Spleen (tissue), 7 donors: ENCODE data around the gene AZU1.

Experiments used
- CTCF ChIP-seq, 11 experiments: fragments of 200-600 bp in 7 of 11; fragments of 450-650 bp in 4 of 11; sonication (generic) in 4 of 11; IDR thresholded peaks in 8 of 11; conservative IDR thresholded peaks in 3 of 11; 1 replicate in 7 of 11; 2 replicates in 4 of 11; pipeline versions ENCODE4 v1.4.0 to v1.8.0; 2016 to 2021; ENCODE audit warnings: antibody characterized with exemption in 11 of 11, inconsistent platforms in 4 of 11, mild to moderate bottlenecking in 1 of 11
- POLR2AphosphoS5 ChIP-seq, 3 donors: sonication (generic); formaldehyde crosslinking; IDR thresholded peaks; one replicate each; pipeline ENCODE4 v1.5.1; 2017; ENCODE audit warnings: antibody characterized with exemption in 3 of 3
- donor health status: DM: no; HTN: no; CAD: no; lungs with moderate emphysema.
- donor health status: DM: no; HTN: no; CAD: no.
- donor health status: DM: no; HTN: no; CAD: no.

DNA sequence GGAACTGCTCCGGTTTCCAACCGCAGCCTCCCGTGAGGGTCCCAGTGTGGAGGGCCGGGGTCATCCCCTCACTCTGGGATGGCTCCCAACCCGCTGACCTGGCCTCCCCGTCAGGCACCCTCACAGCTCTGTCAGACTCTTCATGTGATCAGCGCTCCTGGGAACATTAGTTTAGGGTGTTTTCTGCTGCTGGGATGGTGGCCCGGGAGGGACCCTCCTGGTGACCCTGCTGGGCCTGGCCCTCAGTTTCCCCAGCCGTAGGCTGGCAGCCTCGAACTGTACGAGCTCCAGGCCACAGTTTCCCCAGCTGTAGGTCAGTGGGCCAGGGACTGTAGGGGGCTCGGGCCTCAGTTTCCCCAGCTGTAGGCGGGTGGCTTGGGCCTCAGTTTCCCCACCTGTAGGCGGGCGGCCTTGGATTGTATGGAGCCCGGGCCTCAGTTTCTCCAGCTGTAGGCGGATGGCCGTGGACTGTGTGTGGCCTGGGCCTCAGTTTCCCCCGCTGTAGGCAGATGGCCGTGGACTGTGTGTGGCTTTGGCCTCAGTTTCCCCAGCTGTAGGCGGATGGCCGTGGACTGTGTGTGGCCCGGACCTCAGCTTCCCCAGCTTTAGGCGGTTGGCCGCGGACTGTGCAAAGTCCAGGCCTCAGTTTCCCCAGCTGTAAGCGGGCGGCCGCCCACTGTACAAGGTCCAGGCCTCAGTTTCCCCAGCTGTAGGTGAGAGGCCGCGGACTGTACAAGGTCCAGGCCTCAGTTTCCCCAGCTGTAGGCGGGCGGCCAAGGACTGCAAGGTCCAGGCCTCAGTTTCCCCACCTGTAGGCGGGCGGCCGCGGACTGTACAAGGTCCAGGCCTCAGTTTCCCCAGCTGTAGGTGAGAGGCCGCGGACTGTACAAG is 31.7 kb upstream of the AZU1 start:
- TF ChIP-seq POLR2AphosphoS5 (IDR thresholded peaks at IDR 0.05) (no peak), CTCF (IDR thresholded peaks at IDR 0.05 in 8 of 11, conservative IDR thresholded peaks at IDR 0.05 in 3 of 11) (no peak)
